HuH-7.5 (cell line): ENCODE data around the gene GAS2L1.
A peak's percentile ranks its signal among the peaks of the same experiment; 100 is the strongest.

Experiments used
- DNase-seq: peaks from one replicate; pipeline ENCODE4 v3.0.0; 2011; ENCODE audit warnings: low spot score

The GAS2L1 gene

DNA sequence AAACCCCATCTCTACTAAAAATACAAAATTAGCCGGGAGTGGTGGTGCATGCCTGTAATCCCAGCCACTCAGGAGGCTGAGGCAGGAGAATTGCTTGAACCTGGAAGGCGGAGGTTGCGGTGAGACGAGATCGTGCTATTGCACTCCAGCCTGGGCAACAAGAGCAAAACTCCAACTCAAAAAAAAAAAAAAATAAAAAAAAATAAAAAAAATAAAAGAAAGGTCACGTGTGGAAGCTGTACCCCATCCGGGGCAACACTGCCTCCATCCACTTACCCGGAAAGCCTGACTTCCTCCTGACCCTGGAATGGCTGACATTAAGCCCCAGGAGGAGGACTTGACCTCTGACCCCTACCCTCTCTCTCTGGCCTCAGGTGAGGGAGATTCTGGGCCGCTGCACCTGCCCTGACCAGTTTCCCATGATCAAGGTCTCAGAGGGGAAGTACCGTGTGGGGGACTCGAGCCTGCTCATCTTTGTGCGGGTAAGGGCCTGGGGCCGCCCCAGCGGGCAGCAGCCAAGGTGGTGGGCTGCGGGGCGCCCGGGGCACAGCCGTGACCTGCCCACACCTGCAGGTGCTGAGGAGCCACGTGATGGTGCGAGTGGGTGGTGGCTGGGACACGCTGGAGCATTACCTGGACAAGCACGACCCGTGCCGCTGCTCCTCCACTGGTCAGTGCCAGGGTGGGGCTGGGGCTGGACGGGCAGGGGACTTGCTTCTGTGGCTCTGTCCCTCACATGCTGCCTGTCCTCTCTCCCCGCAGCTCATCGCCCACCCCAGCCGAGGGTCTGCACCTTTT lies 3.8 kb downstream of the GAS2L1 start:
- no peak for DNase-seq

DNA sequence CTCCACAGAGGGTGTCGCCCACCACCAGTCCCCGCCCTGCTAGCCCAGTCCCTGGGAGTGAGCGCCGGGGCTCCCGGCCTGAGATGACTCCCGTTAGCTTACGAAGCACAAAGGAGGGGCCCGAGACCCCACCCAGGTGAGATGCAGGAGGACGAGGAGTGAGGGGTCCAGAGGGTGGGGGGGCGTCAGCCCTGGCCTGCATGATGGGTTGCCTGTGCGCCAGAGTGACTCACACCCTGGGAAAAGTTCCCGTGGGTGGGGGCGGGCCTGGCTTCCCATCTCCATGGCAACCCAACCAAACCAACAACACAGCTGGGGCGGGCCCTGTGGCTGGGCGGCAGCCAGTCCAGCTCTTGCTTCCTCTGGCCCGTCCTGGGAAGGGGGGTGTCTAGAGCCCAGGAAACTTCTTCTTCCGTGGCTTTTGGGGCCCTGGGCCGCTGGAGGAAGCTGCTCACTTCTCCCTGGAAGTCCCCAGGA lies 4.5 kb downstream of the GAS2L1 start:
- peak; percentile 93 for DNase-seq

- DNase-seq, result peak; percentile 44
Measured at GRCh38 chr22:29311464-29312217, 5.2 kb downstream of the GAS2L1 start.

DNA sequence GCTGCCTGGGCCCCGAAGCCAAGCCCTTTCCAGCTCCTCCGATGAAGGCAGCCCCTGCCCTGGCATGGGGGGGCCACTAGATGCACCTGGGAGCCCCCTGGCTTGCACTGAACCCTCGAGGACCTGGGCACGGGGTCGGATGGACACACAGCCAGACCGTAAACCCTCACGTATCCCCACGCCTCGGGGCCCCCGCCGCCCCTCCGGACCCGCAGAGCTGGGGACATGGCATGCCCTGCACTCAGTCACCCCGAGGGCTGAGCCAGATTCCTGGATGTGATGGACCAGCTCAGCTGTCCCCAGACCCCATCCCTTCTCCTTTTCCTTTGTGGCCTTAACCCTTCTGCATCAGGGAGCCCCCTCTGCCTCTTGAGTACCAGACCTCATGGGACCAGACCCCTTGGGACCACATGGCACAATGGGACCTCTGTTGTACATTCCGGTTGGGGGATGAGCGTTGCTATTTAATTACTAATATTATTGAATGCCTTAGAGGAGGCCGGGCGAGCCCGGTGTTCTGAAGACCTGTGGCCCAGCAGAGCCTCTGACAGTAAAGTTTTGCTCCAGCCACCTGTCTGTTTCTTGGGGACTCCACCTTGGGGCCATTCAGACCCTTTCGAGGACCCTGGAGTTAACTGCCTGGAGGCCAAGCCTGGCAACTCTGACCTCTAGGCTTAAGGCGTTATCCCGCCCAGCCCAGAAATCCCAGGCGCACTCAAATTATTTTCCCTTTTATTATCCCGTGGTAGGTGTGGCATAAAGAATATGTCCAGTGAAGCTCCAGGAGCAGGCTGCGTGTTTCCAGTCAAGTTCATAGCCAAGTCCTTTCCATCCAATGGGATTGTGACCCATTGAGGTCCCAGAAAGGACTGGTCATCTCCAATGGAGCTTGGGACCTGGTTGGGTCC lies 6.0 kb downstream of the GAS2L1 start:
- DNase-seq, result peak; percentile 49

- DNase-seq, result peak; percentile 51
Measured at GRCh38 chr22:29313126-29313575, 6.7 kb downstream of the GAS2L1 start.

DNA sequence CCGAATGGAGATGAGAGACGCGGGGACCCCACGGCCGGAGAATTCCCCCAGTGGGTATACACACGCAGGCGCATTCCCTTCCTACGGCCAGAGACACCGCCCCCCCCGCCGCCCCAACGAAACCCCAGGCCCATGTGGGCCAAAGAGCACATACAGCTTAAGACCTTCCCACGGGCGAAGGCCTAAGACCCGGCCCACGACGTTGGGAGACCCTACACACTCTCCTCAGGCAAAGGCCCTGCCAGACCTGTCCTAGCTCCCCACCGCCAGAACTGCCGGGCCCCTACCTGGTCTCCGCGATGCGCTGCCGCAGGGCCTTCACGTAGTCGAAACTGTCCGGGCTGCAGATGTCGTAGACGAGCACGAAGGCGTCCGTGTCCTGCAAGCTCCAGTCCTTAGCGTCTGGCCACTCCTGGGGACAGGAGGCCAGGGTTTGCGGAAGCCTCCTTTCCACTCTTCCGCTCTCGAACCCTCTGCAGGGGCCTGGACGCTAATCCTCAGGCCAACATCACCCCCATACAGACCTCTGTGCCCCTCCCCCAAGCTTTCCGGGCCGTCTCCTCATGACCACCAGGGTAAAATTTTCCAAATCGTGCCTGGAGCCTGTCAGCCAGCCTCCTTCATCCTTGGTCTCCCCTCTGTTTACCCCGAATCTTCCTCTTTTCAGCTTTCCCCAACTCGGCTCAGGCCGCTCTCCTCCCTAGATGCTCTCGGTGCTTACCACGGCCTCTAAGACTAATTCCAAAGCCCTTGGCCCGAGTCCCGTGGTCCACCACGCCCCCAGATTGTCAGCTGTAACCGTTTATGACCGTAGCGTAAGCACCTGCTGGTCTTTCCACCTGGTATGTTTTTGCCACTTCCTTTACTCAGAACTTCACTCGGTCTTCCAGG lies 7.4 kb downstream of the GAS2L1 start:
- DNase-seq, result peak; percentile 76

DNA sequence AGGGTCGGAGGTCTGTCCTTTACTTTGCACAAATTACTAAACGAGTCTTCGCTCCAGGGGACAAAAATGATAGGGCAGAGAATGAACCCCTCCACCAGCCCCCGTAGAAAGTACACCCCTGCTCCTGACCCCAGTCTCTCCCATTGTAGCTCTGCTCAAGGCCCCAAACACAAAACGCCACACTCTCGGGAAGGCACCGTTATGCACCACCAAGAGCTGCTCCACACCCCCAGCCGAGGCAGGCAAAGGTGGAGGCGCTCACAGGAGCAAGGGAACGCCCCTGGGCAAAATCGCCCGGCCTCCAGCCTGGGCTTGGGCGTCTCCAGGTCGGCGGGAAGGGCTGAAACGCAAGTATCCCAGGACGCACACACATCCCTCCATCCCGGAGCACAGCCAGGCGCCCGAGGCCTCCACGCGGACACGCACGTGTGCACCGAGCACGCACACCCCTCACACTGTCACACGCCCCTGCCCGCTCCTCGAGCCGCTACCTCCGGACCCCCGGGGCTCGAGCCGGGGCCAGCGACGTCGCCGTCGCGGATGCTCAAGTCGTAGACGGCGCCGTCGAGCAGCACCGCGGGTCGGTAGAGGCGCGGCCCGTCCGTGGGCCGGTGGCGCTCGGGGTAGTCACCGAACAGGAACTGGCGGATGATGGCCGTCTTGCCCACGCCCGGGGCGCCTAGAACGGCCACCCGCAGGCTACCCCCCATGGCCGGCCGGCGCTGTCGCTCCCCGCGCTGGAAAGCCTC lies 8.3 kb downstream of the GAS2L1 start:
- peak; percentile 89 for DNase-seq

DNA sequence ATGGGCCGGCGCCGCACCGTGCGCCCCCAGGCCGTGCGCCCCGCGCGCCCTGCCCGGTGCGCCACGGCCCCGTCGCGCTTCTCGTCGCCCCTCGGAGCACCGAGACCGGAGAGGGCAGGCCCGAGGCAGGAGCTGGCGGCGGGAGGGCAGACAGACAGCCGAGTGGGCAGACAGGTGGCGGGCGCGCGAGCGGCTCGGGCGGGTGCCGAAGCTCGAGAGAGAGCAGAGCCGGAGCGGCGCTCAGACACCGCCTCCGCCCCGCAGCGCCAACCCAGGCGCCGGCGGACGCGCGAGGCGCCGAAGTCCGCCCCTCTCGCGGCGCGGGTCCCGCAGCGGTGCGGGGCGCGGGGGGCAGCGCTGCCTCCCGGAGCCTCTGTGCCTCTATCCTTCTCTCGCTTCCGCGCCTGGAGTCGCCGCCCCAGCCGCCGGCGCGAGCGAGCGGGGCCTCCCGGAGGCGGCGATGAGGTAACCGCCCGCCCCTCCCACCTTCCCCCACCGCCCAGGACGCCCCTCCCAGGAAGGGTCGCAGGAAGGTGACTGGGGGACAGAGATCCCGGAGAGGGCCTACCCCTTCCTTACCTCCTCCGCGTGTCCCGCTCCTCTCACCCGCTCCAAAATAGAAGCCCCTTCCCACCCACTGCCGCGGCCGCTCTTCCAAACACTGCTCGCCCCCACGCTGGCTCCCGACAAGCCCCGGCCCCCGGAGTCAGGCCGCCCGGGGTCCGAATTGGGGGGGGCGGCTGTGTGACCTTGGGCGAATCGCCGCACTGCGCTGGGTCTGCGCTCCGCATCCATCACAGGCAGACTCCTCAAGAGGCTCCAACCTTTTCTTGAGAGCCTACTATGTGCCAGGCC lies 9.1 kb downstream of the GAS2L1 start, which contains the start of gene RASL10A:
Gene RASL10A, minus strand, starts transcription at position 412 of the 855 bp plus-strand sequence. CDS start 451 bp downstream, outside the sequence.
- peak; percentile 91 for DNase-seq

DNA sequence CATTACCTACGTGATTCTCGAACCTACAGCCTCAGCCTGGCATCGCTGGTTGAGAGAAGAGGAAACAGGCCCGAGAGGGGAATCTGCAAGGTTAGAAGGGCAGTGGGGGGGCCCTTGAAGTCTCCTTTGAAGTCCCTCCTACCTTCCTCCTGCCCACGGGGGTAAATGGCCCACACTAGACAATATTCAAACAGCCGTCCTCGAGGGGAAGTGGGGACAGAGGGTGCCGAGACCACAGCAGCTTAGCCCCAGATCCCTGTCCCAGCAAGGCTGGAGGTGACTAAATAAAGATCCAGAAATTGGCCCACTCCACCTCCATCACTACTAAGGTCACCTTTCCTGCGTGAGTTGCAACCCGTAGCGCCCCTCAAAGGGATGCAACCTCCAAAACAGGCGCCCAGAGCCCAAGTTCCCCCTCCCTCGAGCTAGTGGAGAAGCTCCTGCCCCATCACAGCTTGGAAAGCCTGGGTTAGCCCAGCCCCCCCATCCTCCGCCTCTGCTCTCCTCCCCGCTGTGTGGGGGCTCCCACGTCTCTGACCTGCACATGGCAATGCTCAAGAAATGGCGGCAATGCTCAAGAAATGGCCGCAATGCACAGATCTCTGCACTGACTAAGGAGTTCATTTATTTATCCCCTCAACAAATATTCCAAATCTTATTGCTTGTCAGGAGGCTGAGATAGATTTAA lies 9.8 kb downstream of the GAS2L1 start:
- no peak for DNase-seq

- no peak for DNase-seq
Measured at GRCh38 chr22:29317827-29318454, 11.5 kb downstream of the GAS2L1 start.

GRCh38 chr22:29319072-29319471 lies 12.6 kb downstream of the GAS2L1 start:
- DNase-seq, result no peak

- DNase-seq, result no peak
Measured at GRCh38 chr22:29320546-29320945, 14.1 kb downstream of the GAS2L1 start.

DNA sequence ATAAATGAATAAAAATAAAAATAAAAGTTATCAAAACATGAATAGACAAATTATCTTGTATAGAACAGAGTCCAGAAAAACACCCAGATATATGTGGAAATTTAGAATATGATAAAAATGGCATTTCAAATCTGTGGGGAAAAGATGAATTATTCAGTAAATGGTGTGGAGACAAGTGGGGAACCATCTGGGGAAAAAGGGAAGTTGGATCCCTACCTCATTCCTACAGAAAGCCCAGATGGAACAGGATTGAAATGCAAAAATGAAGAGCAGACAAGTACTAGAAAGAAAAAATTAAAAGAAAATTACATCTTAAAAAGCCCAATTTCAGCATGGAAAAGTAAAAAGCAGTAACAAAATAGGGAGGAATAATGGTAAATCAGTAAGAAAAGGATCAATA lies 17.2 kb downstream of the GAS2L1 start:
- DNase-seq, result no peak

GRCh38 chr22:29325356-29325755 lies 18.9 kb downstream of the GAS2L1 start:
- DNase-seq, result no peak

DNA sequence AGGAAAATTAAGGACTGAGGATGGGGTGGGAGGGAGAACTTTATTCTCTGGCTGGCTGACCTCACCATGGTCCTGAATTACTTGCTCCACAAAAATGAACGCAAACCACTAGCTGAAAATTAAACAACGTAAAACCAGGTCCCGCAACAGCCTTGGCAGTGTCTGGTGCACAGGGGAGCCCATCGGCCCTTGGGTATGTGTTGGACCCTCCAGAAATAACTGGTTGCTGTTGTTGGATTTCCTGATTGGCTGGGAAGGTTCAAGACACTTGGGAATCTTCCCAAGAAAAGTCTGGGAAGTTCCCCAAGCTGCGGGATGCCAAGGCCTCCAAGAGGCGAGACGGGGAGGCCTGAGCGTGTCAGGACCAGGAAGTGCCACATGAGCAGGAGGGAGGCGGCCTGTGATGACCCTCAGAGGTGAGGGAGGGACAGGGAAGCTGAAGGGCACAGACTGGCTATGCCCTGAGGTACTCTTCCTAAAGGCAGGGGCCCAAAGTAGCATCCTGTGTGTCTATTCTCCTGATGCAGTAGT lies 19.4 kb downstream of the GAS2L1 start:
- no peak for DNase-seq

- no peak for DNase-seq
Measured at GRCh38 chr22:29326481-29326880, 20.0 kb downstream of the GAS2L1 start.

- DNase-seq, result no peak
Measured at GRCh38 chr22:29327089-29327764, 20.8 kb downstream of the GAS2L1 start.
